Psoas muscle (tissue), 8 donors: Measurements from ENCODE around the gene PIR. TPM values are rescaled to one million over a fixed set of nuclear protein-coding genes. Genes with fewer than 3 reads are reported as not detected.

Source experiments
- ATAC-seq, 4 donors: fragments of 200-7000 bp; cut with Tn5 transposase; one replicate each; pipeline ENCODE4 v1.9.1; 2020; ENCODE audit warnings: moderate library complexity in 3 of 4, mild to moderate bottlenecking in 2 of 4
- DNase-seq, 2 donors: peaks; one replicate each; pipeline ENCODE4 v3.0.0-alpha.2; 2020
- H3K27ac ChIP-seq: fragments of 200-600 bp; one replicate; pipeline ENCODE4 v1.8.0; 2022
- H3K27me3 ChIP-seq, 3 donors: fragments of 200-600 bp in 1 of 3; one replicate each; pipeline versions ENCODE4 v1.6.1 to v1.8.0; 2013 to 2022; ENCODE audit warnings: low read length in 2 of 3, mild to moderate bottlenecking in 2 of 3, moderate library complexity in 1 of 3; ENCODE audit not compliant: insufficient read depth in 3 of 3
- H3K36me3 ChIP-seq, 2 donors: fragments of 200-600 bp in 1 of 2; one replicate each; pipeline versions ENCODE4 v1.6.1 to v1.8.0; 2013 to 2022; ENCODE audit warnings: low read depth in 1 of 2, mild to moderate bottlenecking in 1 of 2, moderate library complexity in 1 of 2; ENCODE audit not compliant: insufficient read depth in 1 of 2
- H3K4me1 ChIP-seq: fragments of 200-600 bp; one replicate; pipeline ENCODE4 v1.8.0; 2022
- H3K4me3 ChIP-seq: fragments of 200-600 bp; one replicate; pipeline ENCODE4 v1.8.0; 2022; ENCODE audit warnings: mild to moderate bottlenecking
- H3K9me3 ChIP-seq: fragments of 200-600 bp; one replicate; pipeline ENCODE4 v1.8.0; 2022
- CTCF ChIP-seq: fragments of 200-600 bp; IDR thresholded peaks from one replicate; pipeline ENCODE4 v1.8.0; 2022; ENCODE audit warnings: antibody characterized with exemption
- WGBS, 3 donors: extraction: QIAGEN DNeasy Blood & Tissue Kit; methylation state at CpG; one replicate each; pipeline versions ENCODE4 v1.1.6 to v1.1.7; 2013; 5-methylcytosine and 5-hydroxymethylcytosine counted together
- intact Hi-C, 2 donors: fragments of 100-400 bp; cut with DNase I; formaldehyde crosslinking; loops; one replicate each; pipeline versions ENCODE4 v1.11.0 to v1.14.2; 2022
- polyA plus RNA-seq, 3 donors: library from polyadenylated mRNA; stranded (reverse); fragments of 200-250 nt; gene quantifications; one replicate each; pipeline ENCODE4 v1.2.3, GENCODE V29; 2013
- total RNA-seq, 4 donors: library from RNA; stranded (reverse); fragmentation: NEBNext Ultra II Directional in 2 of 4; extraction: Animal tissue kit (Norgen Biotek cat#: 25700) in 2 of 4; gene quantifications; one replicate each; pipeline versions ENCODE4 v1.2.1 to v1.2.4, GENCODE V29; 2021 to 2023
- donor health status: healthy with polysubstance abuse.
- donor health status: DM: no; HTN: no; CAD: no; lungs with moderate emphysema.
- donor health status: Bipolar disorder and iron deficiency.
- donor health status: healthy.
- donor health status: DM: yes; HTN: yes; CAD: no.
- donor health status: DM: no; HTN: no; CAD: no.
- donor health status: DM: no; HTN: no; CAD: no.
- donor health status: DM: yes; HTN: yes; CAD: no.

PIR gene
- total and polyA plus RNA-seq, 7 donors: 9.6 to 25.1 (median 14.3) TPM

DNA sequence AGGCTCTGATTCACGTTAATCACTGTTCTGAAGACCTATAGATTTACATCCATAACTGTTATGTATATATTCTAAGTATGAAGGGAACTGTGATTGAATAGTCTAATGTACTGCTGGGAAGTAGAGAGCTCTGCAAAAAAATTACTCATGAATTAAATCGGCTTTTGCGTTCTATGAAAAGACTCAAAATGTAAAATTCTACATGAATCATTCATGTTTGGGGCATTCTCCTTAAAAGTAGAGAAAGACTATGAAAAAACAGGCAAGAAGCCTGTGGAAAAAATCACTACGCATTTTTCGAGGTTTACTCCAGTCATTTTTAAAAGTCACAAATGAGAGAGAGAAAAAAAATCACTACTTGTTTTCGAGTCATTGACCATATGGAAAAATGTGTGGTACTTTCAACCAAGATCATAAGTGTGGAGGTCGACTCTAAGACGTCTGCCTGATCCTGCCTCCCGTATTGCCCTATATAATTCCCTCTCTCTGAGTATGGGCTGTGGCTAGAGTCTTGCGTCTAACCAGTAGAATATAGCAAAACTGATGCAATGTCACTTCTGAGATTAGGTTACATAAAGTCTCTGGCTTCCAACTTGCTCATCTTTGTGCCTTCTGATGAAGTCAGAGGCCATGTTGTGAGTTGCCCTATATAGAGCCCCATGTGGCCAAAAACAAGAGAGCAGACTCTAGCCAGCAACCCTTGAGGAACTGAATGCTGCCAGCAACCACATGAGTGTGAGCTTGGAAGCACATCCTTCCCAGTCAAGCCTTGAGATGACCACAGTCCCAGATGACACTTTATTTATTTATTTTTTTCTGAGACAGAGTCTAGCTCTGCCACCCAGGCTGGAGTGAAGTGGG, 76.8 kb downstream of the PIR start:
- Histone ChIP-seq H3K4me1 (no peaks in the 10 kb centered on the region), H3K27ac (no peak overlapping the region), H3K36me3 (peaks cover 0 to 9% of the 10 kb centered on the region in 2 donors), H3K27me3 (no peaks in the 10 kb centered on the region), H3K4me3 (no peak overlapping the region), H3K9me3 (peaks cover 4% of the 10 kb centered on the region)
- DNase-seq (no peak), ATAC-seq (peak in 3 of 4 donors; percentile 42 to 71 (median 68))
- intact Hi-C loops: no loop called here
- TF ChIP-seq CTCF: no peak
- WGBS, 3 donors: 84 to 88% (median 87%) methylated on average over 10 of the region's 10 CpGs

GRCh38 chrX:15413101-15413500, 80.0 kb downstream of the PIR start:
- H3K27me3 ChIP-seq: no peaks in the 10 kb centered on the region
- 53 to 65% (median 58%) methylated on average over 6 of the region's 6 CpGs for WGBS, 3 donors
- H3K36me3 ChIP-seq: peaks cover 0 to 13% of the 10 kb centered on the region in 2 donors
- DNase-seq (no peak), ATAC-seq (no peak)
- H3K4me1 ChIP-seq: no peaks in the 10 kb centered on the region
- no peak for TF ChIP-seq CTCF
- no peak overlapping the region for H3K4me3 ChIP-seq
- intact Hi-C loops: no loop called here
- no peak overlapping the region for H3K27ac ChIP-seq
- peaks cover 4% of the 10 kb centered on the region for H3K9me3 ChIP-seq

DNA sequence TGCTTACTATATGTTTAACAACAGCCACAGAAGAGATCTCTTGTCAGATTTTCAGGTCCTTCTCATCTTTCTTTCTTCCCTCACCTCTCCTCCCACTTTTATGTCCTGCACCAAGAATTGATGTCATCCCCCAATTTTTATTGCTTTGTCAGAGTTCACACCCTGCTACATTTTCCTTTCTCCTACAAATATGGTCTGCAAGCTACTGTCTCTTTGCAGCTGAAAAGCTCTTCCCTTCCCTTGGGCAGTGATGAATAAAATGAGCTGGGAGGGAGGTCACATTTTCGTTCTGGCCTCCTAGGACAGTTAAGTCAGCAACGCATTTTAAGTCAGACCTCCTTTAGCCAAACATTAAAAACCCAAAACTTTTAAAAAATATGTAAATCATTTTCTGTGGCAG, 82.2 kb downstream of the PIR start:
- intact Hi-C loops: no loop called here
- Histone ChIP-seq H3K27me3 (no peaks in the 10 kb centered on the region), H3K36me3 (peaks cover 0 to 23% of the 10 kb centered on the region in 2 donors), H3K4me1 (no peaks in the 10 kb centered on the region), H3K4me3 (no peak overlapping the region), H3K9me3 (no peaks in the 10 kb centered on the region), H3K27ac (no peak overlapping the region)
- DNase-seq (no peak), ATAC-seq (no peak)
- WGBS, 3 donors: 41 to 73% (median 62%) methylated on average over 2 of the region's 2 CpGs
- TF ChIP-seq CTCF: no peak

- H3K27me3 ChIP-seq: no peaks in the 10 kb centered on the region
- H3K27ac ChIP-seq: no peak overlapping the region
- peaks cover 0 to 27% of the 10 kb centered on the region in 2 donors for H3K36me3 ChIP-seq
- no peaks in the 10 kb centered on the region for H3K4me1 ChIP-seq
- no peaks in the 10 kb centered on the region for H3K9me3 ChIP-seq
- intact Hi-C loops: no loop called here
- no peak overlapping the region for H3K4me3 ChIP-seq
- DNase-seq (no peak), ATAC-seq (no peak)
- no peak for TF ChIP-seq CTCF
Measured at GRCh38 chrX:15410430-15410829, 82.7 kb downstream of the PIR start.
